ENCODE data around the gene RAPGEF3.

The RAPGEF3 gene

GRCh38 chr12:47775100-47775911, 16.6 kb upstream of the RAPGEF3 start:
- no peak for DNase-seq

GRCh38 chr12:47774663-47775062, 16.0 kb upstream of the RAPGEF3 start:
- DNase-seq, result no peak

- no peak for DNase-seq
Measured at GRCh38 chr12:47773858-47774580, 15.3 kb upstream of the RAPGEF3 start.

GRCh38 chr12:47773062-47773857, 14.6 kb upstream of the RAPGEF3 start, which contains the start of gene SLC48A1:
SLC48A1 (plus strand) TSS chr12:47773238; CDS start chr12:47773305, 67 bp downstream.
- DNase-seq, result no peak

- no peak for DNase-seq
Measured at GRCh38 chr12:47772738-47773061, 14.0 kb upstream of the RAPGEF3 start.

- no peak for DNase-seq
Measured at GRCh38 chr12:47772094-47772660, 13.5 kb upstream of the RAPGEF3 start.

- DNase-seq, result no peak
Measured at GRCh38 chr12:47771304-47771703, 12.6 kb upstream of the RAPGEF3 start.

- no peak for DNase-seq
Measured at GRCh38 chr12:47770086-47770726, 11.5 kb upstream of the RAPGEF3 start.

- DNase-seq, result no peak
Measured at GRCh38 chr12:47769234-47770085, 10.8 kb upstream of the RAPGEF3 start.

GRCh38 chr12:47768323-47768811, 9.7 kb upstream of the RAPGEF3 start:
- DNase-seq, result no peak

- no peak for DNase-seq
Measured at GRCh38 chr12:47767216-47767724, 8.6 kb upstream of the RAPGEF3 start.

- DNase-seq, result no peak
Measured at GRCh38 chr12:47766502-47767215, 8.0 kb upstream of the RAPGEF3 start.

- DNase-seq, result no peak
Measured at GRCh38 chr12:47763481-47764346, 5.0 kb upstream of the RAPGEF3 start.

- DNase-seq, result no peak
Measured at GRCh38 chr12:47762850-47763465, 4.3 kb upstream of the RAPGEF3 start.

- no peak for DNase-seq
Measured at GRCh38 chr12:47758584-47758833, 171 bp downstream of the RAPGEF3 start.

- no peak for DNase-seq
Measured at GRCh38 chr12:47757840-47758583, 668 bp downstream of the RAPGEF3 start.

- DNase-seq, result no peak
Measured at GRCh38 chr12:47757364-47757839, 1.3 kb downstream of the RAPGEF3 start.

All from NCI-H187 treated with DMSO at 0.1 percent for 48 hours (cell line).